ENCODE measurements around the gene MUC2.

- TF ChIP-seq CTCF (IDR thresholded peaks at IDR 0.05) (no peak), POLR2A (IDR thresholded peaks at IDR 0.05) (no peak), EP300 (IDR thresholded peaks at IDR 0.05) (no peak)
These were observed 10.9 kb downstream of the MUC2 start for GRCh38 chr11:1085440-1086170.
